CD4-positive, alpha-beta T cell treated with Interleukin-15 for 4 hours (primary cell): ENCODE results near the gene CRIM1.

Experiments
- DNase-seq: peaks from one replicate; pipeline ENCODE4 v3.0.0-alpha.2; 2020; ENCODE audit warnings: low spot score

Gene CRIM1

GRCh38 chr2:36584148-36584794, 228.7 kb downstream of the CRIM1 start:
- no peak for DNase-seq

GRCh38 chr2:36586672-36587071, 231.1 kb downstream of the CRIM1 start:
- no peak for DNase-seq

GRCh38 chr2:36587101-36587500, 231.5 kb downstream of the CRIM1 start:
- DNase-seq = no peak

- no peak for DNase-seq
Measured at GRCh38 chr2:36587556-36587955, 232.0 kb downstream of the CRIM1 start.

GRCh38 chr2:36589230-36589630, 233.7 kb downstream of the CRIM1 start:
- DNase-seq = no peak

GRCh38 chr2:36594849-36595248, 239.3 kb downstream of the CRIM1 start:
- DNase-seq = no peak

GRCh38 chr2:36596397-36596796, 240.8 kb downstream of the CRIM1 start:
- no peak for DNase-seq

GRCh38 chr2:36597003-36597531, 241.5 kb downstream of the CRIM1 start:
- DNase-seq = no peak

GRCh38 chr2:36597532-36598377, 242.2 kb downstream of the CRIM1 start, which contains the start of gene FEZ2:
Gene FEZ2, minus strand, starts transcription at chr2:36598168. Its CDS starts 26 bp downstream, at chr2:36598142.
- peak; percentile 53 for DNase-seq
